NK-92 (cell line): ENCODE results near the gene ANKRD33B.

ENCODE experiments used
- DNase-seq: peaks from one replicate; lab custom pipeline; 2025; ENCODE audit not compliant: unreplicated experiment; lab: John Stamatoyannopoulos, UW

ANKRD33B gene

GRCh38 chr5:10577371-10578292 is 13.8 kb downstream of the ANKRD33B start:
- no peak for DNase-seq

DNA sequence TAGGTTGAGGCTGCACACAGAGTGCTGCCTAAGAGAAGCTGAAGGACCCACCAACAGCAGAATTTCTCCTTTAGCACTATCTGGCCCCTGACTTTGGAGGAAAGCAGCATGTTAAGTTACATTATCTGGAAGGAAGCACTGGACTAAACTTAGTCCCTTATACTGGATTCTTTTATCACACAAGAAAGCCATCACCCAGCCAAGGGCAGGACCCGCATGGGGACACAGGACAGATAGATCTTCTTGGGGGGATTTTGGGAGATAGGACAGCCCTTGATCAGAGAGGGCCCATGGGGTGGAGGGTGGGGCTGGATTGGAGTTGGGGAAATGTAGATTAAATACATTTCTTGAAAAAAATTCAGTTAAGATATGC is 14.4 kb downstream of the ANKRD33B start:
- DNase-seq: no peak

DNA sequence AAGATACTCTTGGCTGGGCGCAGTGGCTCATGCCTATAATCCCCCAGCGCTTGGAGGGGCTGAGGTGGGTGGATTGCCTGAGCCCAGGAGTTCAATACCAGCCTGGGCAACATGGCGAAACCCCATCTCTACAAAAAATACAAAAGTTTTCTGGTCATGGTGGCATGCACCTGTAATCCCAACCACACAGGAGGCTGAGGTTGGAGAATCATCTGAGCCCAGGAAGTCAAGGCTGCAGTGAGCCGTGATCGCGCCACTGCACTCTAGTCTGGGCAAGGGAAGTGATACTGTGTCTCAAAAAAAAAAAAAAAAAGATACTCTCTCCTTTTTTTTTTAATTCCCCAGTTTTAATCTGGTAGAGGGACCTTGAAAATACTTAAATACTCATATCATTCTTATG is 15.0 kb downstream of the ANKRD33B start:
- no peak for DNase-seq

GRCh38 chr5:10579536-10580521 is 16.0 kb downstream of the ANKRD33B start:
- no peak for DNase-seq

DNA sequence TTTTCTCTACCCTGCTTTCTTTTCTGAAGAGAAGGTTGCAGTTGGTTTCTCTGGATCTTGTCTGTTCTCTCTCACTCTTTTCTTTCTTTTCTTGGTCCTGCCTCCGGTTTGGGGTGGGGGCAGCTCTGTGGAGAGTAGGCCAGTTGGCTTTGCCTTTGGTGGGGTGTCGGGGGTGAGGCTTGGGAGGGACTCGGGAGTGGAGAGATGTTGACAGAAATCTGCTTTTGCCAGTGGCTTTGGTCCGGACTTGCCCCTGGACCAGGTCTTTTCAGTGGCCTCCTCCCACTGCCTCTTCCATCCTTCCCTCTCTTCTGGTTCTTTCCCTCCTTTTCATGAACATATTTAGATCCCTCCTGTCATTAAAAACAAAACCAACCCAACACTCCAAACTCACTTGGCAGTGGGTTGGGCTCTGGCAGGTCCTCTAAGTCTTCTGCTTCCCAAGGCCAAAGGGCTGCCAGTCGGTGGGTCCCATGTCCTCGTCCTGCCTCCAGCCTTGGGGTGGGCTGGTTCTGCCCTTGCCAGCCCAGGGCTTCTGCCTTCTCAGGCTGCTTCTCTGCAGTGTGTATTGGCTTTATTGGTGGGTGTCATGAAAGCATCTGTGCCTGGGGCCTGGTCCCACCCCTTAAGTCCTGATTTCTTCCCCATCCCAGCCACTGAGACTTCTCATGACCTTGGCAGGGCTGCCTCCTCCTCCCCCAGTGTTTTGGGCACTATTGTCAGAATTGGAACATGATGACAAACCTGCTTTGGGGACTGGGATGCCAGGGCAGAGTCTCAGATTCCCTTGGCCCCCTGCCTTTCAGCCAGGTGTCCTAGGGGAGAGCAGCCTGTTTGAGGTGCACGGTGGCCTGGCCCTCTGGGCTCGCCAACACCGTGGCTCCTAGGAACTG is 16.9 kb downstream of the ANKRD33B start:
- no peak for DNase-seq

- DNase-seq: no peak
These were observed 17.5 kb downstream of the ANKRD33B start for GRCh38 chr5:10581424-10581748.

DNA sequence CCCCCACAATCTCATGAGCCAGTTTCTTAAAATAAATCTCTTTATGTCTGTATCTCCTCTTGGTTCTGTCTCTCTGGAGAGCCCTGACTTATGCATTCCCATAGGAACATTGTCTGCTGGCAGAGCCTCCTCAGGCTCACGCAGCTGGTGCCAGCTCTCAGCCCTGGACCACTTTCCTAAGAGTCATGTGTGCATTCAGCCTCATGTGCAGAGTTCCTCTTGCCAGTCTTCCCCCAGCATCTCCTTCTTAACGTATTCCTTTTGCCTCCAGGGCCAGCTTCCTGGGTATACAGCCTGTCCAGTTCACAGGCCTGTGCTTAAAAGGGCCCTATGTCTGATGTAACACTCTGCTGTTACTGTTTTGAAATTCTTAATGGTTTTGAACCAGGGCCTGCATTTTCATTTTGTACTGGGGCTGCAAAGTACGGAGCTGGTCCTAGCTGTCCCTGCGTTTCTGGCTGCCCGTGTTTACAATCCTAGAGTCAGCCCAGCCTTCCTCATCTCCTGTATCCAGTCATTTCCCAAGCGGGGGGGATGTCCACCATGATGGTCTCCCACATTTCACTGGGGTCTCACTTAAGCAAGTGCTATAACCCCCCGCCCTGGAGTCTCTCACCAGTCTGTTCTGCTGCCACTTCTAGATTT is 18.1 kb downstream of the ANKRD33B start:
- no peak for DNase-seq

DNA sequence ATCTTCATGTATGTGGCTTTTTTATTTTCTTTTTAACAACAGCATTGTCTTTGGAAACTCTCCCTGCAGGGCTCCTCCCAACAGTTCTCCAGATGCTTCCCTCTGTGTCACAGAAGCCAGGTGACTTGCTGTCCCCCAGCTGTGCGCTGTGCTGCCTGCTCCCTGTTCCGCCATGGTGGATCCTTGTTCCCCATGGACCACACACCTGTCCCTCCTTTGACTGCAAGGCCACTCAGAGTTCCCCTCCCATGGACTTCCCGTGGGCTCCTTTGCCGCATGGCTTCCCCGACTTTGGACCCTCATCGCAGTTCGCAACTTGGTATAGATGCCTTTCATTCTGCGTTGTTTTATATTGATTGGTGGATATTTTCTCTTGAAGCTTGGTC is 18.6 kb downstream of the ANKRD33B start:
- no peak for DNase-seq

DNA sequence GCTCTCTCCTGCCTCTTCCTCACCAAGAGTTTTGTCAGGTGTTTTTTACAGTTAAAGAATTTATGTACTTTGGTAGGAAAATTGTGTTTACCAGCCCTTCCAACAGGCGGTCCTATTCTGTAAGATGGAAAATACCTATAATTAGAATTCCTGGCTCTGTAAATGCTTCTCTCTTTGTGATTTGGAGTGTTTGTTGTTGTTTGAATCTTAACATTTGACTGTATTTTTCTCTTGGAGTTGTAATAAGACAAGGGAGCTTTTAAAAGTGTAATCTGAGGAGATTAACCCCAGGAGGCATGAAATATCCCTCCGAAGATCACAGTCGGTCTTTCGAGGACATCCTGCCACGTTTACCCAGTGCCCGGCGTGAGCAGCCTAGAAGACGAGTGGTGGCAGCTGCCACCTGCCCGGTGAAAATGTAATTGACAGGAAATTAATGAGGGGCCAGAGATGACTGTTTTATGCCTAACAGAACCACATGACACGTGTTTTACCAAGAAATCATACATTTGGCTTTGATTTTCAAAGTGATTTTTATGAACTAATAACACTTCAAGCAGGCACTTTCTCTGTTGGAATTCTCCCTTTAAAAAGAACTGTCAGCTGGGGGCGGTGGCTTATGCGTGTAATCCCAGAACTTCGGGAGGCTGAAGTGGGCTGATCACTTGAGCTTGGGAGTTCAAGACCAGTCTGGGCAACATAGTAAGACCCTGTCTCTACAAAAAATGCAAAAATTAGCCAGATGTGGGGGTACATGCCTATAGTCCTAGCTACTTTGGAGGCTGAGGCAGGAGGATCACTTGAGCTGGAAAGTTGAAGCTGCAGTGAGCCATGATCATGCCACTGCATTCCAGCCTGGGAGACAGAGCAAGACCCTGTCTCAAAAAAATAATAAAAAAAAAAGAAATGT is 20.0 kb downstream of the ANKRD33B start:
- no peak for DNase-seq

GRCh38 chr5:10584714-10585517 is 21.0 kb downstream of the ANKRD33B start:
- no peak for DNase-seq

GRCh38 chr5:10585518-10585915 is 21.6 kb downstream of the ANKRD33B start:
- no peak for DNase-seq

- DNase-seq: no peak
These were observed 22.1 kb downstream of the ANKRD33B start for GRCh38 chr5:10586008-10586407.

GRCh38 chr5:10586555-10586954 is 22.7 kb downstream of the ANKRD33B start:
- no peak for DNase-seq

DNA sequence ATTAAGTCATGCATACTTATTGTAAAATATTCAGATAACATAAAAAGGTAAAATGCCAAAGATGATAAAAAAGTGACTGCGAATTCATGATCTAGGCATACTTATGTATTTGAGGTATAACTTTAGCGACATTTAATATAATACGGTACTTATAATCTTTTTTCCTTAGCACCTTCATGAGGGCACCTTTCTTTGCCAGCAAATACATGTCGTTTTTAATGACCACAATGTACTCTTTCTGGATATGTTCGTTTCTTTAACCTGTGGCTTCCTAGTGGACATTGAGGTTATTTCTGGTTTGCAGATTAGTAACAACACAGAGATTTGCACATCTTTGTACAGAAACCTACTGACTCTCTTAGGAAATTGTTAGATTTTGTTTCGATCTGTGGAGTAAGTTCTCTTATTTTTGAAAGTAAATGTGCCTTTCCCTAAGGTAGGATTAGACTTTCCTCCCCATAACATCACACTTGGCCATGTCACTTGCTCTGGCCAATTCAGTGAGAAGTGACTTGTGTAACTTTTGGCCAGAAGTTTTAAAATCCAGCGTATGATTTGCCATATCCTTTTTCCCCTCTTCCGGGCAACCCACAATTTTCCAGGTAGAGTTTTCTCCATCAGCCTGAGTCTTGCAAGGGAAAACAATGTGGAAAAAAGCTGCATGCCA is 24.4 kb downstream of the ANKRD33B start:
- DNase-seq: no peak

DNA sequence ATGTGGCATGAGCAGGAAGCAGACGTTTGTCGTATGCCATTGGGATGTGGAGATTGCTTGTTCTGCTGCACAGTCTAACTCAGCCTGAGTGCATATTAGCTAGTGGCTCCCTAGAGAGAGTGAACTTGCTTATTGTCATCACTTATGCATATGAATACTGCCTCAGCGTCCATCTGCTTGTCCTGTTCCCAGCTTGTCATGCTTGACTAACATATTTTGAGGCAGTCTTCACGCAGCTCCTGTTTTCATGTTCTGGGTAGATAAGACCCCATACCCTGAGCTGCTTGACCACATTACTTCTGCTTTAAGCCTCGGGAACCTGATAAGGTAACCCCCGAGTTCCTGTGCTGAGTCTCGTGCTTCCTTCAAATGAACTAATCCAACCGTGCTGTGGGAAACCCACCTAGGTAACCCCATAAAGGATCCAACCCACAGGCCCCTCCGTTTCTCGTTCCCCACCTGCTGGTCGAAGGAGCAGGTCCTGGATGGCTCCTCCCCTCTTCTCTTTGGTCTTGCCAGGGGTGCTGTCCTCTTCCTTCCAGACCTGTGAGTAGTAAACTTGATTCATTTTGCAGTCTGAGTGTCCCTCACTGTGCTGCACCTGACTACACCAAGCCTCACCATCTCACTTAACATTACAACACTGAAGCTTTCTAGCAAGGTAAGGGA is 25.0 kb downstream of the ANKRD33B start:
- no peak for DNase-seq

GRCh38 chr5:10590226-10590999 is 26.5 kb downstream of the ANKRD33B start:
- DNase-seq: no peak

DNA sequence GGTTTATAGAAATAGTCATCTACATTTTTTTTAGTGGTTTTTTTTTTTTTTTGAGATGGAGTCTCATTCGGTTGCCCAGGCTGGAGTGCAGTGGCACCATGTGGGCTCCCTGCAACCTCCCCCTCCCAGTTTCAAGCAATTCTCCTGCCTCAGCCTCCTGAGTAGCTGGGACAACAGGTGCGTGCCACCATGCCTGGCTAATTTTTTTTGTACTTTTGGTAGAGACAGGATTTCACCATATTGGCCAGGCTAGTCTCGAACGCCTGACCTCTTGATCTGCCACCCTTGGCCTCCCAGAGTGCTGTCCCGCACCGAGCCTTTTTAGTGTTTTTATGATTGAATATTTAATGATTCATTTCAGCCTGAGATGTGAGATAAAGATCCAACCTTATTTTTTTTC is 27.3 kb downstream of the ANKRD33B start:
- no peak for DNase-seq
